Motor neuron (in vitro differentiated cells): ENCODE data around the gene HK1. TPM values are rescaled to one million over a fixed set of nuclear protein-coding genes. Genes with fewer than 3 reads are reported as not detected.

Experiments
- ATAC-seq, 8 experiments: fragments of 200-7000 bp; cut with Tn5 transposase; replicated peaks in 6 of 8; 2 replicates each; pipeline ENCODE4 v1.8.0; 2021; ENCODE audit warnings: mild to moderate bottlenecking in 8 of 8, moderate library complexity in 8 of 8
- H3K27ac ChIP-seq, 2 donors: fragments of 250-450 bp; sonication (Bioruptor Pico); 2 replicates each; pipeline ENCODE4 v1.9.0; 2021; ENCODE audit warnings: antibody characterized with exemption in 2 of 2, mild to moderate bottlenecking in 2 of 2, moderate library complexity in 1 of 2
- H3K4me1 ChIP-seq, 2 donors: fragments of 250-450 bp; sonication (Bioruptor Pico); replicated peaks in 1 of 2; 2 replicates each; pipeline ENCODE4 v1.6.1; 2021; ENCODE audit warnings: antibody characterized with exemption in 2 of 2, mild to moderate bottlenecking in 2 of 2, moderate library complexity in 1 of 2
- H3K4me3 ChIP-seq, 5 donors: fragments of 250-450 bp; sonication (Bioruptor Pico); 2 replicates each; pipeline ENCODE4 v1.9.0; 2021; ENCODE audit warnings: antibody characterized with exemption in 5 of 5, mild to moderate bottlenecking in 5 of 5, moderate library complexity in 4 of 5
- WGBS, 10 experiments: fragments of 450-650 bp; shearing (Covaris generic); methylation state at CpG; one replicate each; pipeline ENCODE4 v1.0.0; 2022; 5-methylcytosine and 5-hydroxymethylcytosine counted together
- in situ Hi-C, 9 experiments: fragments of 400-800 bp; cut with MboI; loops; one replicate each; pipeline ENCODE4 v1.15.0; 2021; ENCODE audit warnings: low sequenced_read_pairs in 9 of 9, low pct_unique_long_range_greater_than_20kb in 2 of 9; ENCODE audit not compliant: unreplicated experiment in 9 of 9
- total RNA-seq, 8 experiments: library from RNA; unstranded; fragments of 300-600 nt; gene quantifications; 2 replicates each; pipeline versions ENCODE4 v1.2.3 to v1.2.4, GENCODE V29; 2022

Gene HK1
- total RNA-seq, 8 experiments from 2014 or later, result 53.8 to 113 (median 83.7) TPM

DNA sequence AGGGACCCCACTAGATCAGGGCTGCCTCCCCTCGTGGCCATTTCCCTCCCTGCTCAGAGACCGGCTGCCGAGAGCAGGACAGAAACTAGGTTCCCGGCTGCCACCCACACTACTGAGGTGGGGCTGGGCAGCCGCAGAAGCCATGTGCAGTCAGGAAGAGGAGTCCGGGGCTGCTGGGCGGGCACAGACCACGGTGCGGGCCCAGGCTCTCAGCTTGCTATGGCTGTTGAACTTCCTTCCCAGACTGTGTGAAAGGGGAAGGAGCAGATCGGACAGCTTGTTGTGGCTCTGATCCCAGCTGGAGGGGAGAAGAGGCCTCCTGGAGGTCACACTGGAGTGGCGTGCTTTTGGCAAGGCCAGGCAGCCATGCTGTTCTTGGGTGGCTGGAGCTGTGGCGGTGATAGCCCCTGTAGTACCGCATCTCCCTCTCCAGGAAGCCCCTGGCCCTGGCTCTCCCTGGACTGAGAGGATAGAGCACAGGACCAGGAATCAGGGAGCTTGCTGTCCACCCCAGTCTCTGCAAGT is 56.8 kb downstream of the HK1 start:
- WGBS, 10 experiments, result 100% methylated on average over 2 of the region's 13 CpGs; no CpG with 5 or more reads in 9 of the 10 experiments
- ATAC-seq, result no peak
- H3K4me3 ChIP-seq, result no peak overlapping the region
- peaks cover 27 to 45% of the 10 kb centered on the region in 2 donors for H3K4me1 ChIP-seq
- in situ Hi-C loops, result no loop called here
- no peak overlapping the region for H3K27ac ChIP-seq

DNA sequence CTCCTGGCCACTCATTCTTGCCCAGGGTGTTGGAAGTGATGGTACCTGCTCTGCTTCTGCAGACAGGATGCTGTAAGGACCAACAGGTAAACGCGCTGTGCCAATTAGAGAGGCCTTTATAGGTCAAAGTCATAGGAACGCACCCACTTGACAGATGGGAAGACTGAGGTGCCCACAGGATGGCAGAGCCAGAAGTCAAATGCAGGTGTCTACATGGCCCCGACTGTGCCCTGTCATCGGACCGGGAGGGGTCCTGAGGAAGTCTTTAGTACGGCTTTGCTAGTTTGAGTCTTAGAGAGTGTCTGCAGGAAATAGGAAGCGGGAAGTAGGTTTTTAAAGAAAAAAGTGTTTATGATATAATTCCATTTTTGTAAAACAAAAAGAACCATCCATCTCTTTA is 57.3 kb downstream of the HK1 start:
- no peak overlapping the region for H3K27ac ChIP-seq
- in situ Hi-C loops, result no loop called here
- 92 to 100% (median 97%) methylated on average over 1 to 8 of the region's 8 CpGs; no CpG with 5 or more reads in 2 of the 10 experiments for WGBS, 10 experiments
- H3K4me1 ChIP-seq, result peaks cover 27 to 45% of the 10 kb centered on the region in 2 donors
- H3K4me3 ChIP-seq, result no peak overlapping the region
- no peak for ATAC-seq

DNA sequence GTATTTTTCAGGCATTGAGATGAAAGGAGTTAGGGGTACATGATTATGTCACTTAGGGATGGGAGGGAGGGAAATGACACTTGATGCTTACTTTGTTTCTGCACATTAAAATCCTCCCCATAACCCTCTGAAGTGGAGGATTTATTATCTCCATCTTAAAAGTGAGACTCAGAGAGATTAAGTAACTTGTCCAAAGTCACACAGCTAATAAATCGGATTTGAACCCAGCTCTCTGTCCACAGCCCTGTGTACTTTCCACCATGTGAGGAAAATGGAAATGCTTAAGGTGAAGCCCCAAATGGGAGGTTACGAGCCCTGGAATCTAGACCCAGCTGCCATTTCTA is 58.6 kb downstream of the HK1 start:
- in situ Hi-C loops, result no loop called here
- peak overlapping the region; percentile 18 to 60 for H3K27ac ChIP-seq
- H3K4me1 ChIP-seq, result peaks cover 27 to 45% of the 10 kb centered on the region in 2 donors
- no peak for ATAC-seq
- 60 to 100% (median 100%) methylated on average over 1 to 2 of the region's 2 CpGs; no CpG with 5 or more reads in 4 of the 10 experiments for WGBS, 10 experiments
- H3K4me3 ChIP-seq, result no peak overlapping the region

DNA sequence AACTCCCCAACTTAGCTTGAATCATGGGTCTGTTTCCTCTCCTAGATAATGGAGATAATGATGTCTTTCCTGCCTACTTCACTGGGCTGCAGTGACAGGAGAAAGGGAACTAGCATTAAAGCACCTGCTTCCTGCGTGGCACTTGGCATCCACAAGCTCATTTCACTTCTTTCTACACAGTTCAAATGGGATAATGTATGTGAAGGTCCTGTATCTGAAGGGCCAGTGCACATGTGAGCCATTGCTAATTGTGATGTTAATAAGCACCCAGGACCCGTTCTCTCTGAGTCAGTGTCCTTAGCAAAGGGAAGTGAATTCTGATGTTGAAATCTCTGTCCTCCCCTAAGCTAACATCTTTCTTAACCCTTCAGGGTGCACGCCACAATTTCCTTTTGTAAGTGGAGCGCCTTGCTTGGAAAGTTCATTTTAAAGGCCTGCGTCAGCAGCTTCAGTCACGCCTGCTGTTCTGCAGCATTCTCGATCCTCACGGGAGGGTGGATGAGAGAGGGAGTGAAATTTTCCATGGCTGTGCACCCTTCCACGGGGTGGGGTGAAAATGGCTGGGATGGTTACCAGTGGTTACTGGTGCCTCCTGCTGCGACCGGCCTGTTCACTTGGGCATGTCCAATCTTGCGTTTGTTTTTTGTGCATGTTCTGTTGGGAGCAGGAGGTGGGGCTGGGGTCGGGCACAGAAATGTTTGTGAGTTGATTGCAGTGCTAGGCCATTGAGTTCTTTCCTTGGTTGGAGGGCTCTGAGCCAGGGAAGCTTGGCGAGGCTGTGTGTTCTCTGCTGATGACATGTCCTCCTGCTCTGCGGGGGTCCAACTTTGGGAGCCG is 59.2 kb downstream of the HK1 start:
- 0 to 83% (median 22%) methylated on average over 1 to 12 of the region's 16 CpGs; no CpG with 5 or more reads in 2 of the 10 experiments for WGBS, 10 experiments
- peak overlapping the region; percentile 18 to 60 for H3K27ac ChIP-seq
- peaks cover 27 to 45% of the 10 kb centered on the region in 2 donors for H3K4me1 ChIP-seq
- in situ Hi-C loops, result no loop called here
- H3K4me3 ChIP-seq, result no peak overlapping the region
- ATAC-seq, result peak in 7 of 8 experiments; percentile 60 to 87 (median 81)

DNA sequence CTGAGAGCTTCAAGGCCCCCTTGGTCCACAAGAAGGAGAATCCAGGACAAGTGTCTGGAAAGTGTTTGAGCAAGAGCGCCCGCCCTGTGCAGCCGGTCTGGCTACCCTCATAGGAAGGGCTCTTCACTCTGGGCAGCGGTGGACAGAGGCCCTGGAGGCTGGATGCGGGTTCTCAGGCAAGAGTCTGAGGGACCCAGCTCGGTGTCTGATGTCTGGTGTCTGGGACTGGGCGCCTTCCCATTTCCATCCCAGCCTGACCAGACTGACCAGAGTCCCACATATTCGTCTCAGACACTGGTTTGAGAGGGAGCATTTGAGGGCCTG is 59.8 kb downstream of the HK1 start:
- peak overlapping the region; percentile 32 to 54 for H3K27ac ChIP-seq
- no peak overlapping the region for H3K4me3 ChIP-seq
- peak in 1 of 8 experiments; percentile 10 for ATAC-seq
- WGBS, 10 experiments, result 80 to 100% (median 90%) methylated on average over 2 to 5 of the region's 8 CpGs; no CpG with 5 or more reads in 7 of the 10 experiments
- in situ Hi-C loops, result no loop called here
- peaks cover 27 to 44% of the 10 kb centered on the region in 2 donors for H3K4me1 ChIP-seq

DNA sequence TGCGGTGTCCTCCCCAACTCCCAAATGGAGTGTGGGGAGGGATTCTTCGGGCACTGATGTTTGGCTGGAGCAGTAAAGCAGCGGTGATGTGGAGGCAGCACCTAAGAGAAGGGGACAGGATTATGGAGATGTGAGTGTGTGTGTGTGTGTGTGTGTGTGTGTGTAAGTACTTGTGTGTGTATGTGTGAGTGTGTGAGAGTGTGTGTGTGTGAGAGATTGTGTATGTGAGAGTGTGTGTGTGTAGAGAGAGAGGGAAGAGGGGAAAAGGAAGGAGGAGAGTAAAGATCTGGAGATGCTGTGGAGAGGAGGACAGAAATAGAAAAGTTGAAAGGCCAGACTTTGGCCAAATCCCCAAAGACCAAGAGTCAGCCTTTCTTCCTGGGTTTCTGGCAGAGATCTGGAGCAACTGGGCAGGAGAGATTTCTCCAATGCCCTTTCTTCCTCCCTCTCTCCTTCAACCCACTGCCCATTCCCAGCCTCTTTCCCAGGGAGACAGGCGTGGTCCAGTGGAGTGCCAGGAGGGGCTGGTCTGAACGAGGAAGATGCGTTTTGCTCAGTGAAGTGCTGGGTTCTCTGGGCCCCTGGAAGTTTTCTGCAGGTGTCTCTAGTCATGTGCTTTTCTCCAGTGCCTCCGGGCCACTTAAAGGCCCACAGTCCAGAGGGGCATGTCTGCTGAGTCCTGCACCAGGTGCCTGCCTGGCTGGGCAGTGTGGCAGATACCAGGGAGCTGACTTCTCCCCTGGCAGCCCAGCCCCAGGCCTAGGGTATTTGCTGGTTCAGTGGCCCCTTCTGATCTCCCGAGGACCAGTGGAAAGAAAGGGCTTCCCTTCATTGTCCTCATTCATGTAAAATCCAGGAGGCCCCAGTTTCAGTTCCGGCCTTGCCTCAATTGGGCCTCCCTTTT is 60.5 kb downstream of the HK1 start:
- WGBS, 10 experiments, result 60 to 100% (median 83%) methylated on average over 1 to 4 of the region's 9 CpGs; no CpG with 5 or more reads in 1 of the 10 experiments
- peak in 1 of 8 experiments; percentile 15 for ATAC-seq
- H3K4me1 ChIP-seq, result peaks cover 27 to 40% of the 10 kb centered on the region in 2 donors
- in situ Hi-C loops, result no loop called here
- H3K27ac ChIP-seq, result peak overlapping the region in 1 of 2 donors; percentile 54
- H3K4me3 ChIP-seq, result no peak overlapping the region

DNA sequence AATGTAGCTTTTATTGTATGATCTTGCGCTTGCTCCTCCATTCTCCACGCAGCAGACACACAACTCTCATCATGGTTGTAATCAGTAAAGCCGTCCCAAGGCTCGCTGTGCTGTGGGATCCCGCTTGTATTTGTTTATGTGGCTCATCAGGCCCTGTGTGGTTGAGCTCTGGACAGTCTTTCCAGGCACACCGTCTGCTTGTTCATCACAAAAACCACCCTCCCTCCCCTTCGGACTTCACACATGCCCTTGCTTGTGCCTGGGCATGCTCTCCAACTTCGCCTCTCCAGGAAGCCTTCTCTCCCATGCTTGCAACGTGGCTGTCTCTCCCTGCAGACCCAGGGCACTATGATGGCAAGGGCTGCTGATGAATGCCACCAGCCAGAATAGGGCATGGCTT is 62.4 kb downstream of the HK1 start:
- in situ Hi-C loops, result no loop called here
- Histone ChIP-seq H3K27ac (no peak overlapping the region), H3K4me1 (peaks cover 27 to 28% of the 10 kb centered on the region in 2 donors), H3K4me3 (no peak overlapping the region)
- 20 to 100% (median 80%) methylated on average over 1 to 5 of the region's 9 CpGs; no CpG with 5 or more reads in 3 of the 10 experiments for WGBS, 10 experiments
- ATAC-seq, result no peak

DNA sequence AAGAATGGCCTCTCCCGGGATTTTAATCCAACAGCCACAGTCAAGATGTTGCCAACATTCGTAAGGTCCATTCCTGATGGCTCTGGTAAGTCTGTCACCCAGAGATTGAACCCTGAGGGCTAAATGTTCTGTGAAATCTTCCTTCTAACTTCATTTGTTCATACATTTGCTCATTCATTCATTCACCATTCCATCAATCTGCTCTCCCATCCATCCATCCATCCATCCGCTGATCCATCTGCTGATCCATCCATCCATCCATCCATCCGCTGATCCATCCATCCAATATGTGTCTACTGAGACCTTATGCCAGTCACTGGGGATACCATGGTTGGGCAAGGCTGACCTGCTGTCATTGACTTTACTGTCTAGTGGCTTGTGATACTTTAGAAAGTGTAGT is 65.6 kb downstream of the HK1 start:
- H3K4me3 ChIP-seq, result no peak overlapping the region
- no peak overlapping the region for H3K27ac ChIP-seq
- WGBS, 10 experiments, result 92 to 100% (median 100%) methylated on average over 1 to 3 of the region's 4 CpGs; no CpG with 5 or more reads in 5 of the 10 experiments
- ATAC-seq, result no peak
- peaks cover 13 to 17% of the 10 kb centered on the region in 2 donors for H3K4me1 ChIP-seq
- in situ Hi-C loops, result no loop called here

DNA sequence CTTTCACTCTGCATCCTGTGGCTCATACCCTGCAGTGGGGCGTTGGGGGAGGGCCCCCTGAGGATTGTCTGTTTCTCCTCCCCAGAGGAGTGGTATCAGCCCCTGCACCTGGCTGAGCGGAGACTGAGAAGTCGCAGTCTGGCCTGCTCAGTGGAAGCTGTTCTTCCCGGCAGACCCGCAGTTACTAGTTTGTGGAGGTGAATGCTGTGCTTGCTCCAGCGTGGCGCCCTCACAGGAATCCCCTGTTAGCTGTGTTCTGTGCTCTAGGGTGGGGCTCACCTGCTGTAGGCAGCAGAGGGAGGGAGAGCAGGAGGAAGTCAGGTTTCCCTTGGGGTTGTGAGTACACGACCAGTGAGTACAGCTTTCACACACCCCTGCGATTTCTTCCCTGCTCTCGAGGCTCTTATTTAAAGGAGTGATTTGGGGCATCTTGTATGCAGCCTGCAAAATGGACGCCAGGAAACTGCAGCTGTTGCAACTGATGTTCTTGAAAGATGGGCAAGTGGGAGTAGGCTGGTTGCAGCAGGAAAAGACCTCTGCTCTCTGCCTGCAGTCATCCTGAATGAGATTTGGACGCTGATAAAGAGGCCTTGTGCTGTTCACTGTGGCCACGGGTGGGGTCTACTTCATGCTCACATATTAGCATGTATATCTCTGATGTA is 66.4 kb downstream of the HK1 start:
- Histone ChIP-seq H3K27ac (no peak overlapping the region), H3K4me3 (no peak overlapping the region), H3K4me1 (peaks cover 6 to 13% of the 10 kb centered on the region in 2 donors)
- in situ Hi-C loops, result no loop called here
- 17 to 100% (median 80%) methylated on average over 1 to 5 of the region's 13 CpGs; no CpG with 5 or more reads in 1 of the 10 experiments for WGBS, 10 experiments
- ATAC-seq, result peak in 3 of 8 experiments; percentile 71 to 91 (median 83)

DNA sequence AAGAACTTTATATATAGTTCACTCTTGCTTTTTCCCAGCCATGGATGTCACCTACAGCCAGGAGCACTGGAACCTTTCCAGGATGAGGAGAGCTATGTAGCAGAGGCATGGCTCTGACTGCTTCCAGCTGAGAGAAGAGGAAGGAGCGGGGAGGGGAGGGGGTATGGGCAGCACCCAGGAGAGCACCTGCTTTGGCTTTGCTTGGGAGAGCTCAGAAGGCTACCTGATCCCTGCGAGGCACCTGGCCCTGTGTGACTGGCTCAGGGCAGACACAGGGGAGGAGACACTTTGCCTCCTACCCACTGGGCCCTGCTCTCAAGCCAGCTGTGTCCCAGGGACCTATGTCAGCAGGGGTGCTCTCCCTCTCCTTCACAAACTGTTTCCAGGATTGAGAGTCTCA is 67.1 kb downstream of the HK1 start:
- Histone ChIP-seq H3K4me3 (no peak overlapping the region), H3K4me1 (peaks cover 6 to 13% of the 10 kb centered on the region in 2 donors), H3K27ac (no peak overlapping the region)
- ATAC-seq, result peak in 3 of 8 experiments; percentile 10 to 48 (median 15)
- in situ Hi-C loops, result no loop called here
- WGBS, 10 experiments, result 43 to 100% (median 83%) methylated on average over 1 of the region's 2 CpGs; no CpG with 5 or more reads in 7 of the 10 experiments

DNA sequence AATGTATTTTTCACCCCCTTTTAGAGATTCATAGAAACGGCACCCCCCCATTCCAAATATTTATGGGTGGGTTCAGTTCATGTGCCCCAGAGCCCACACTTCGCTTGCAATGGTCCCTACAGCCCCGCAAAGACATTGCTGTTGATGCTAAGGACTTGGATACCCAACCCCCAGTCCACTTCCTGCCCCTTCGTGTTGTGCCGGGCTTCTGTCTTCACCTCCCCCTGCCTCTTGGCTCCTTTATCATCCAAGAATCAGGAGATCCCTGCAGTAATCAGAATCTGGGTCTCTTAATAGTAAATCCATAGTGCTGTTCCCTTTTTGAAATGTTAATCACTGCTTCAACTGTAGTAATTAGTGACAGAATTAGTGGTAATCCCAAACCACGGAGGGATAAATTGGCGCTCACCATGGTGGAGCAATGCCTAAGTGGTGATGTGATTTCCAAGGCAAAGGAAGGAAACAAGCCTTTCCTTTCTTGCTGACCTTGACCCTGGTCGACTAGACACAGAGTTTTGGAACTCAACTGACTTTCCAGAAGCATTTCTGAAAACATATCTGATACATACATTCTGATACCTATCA is 67.7 kb downstream of the HK1 start:
- in situ Hi-C loops, result no loop called here
- H3K27ac ChIP-seq, result no peak overlapping the region
- WGBS, 10 experiments, result 48 to 100% (median 68%) methylated on average over 1 to 7 of the region's 8 CpGs
- peaks cover 6 to 13% of the 10 kb centered on the region in 2 donors for H3K4me1 ChIP-seq
- no peak overlapping the region for H3K4me3 ChIP-seq
- no peak for ATAC-seq

DNA sequence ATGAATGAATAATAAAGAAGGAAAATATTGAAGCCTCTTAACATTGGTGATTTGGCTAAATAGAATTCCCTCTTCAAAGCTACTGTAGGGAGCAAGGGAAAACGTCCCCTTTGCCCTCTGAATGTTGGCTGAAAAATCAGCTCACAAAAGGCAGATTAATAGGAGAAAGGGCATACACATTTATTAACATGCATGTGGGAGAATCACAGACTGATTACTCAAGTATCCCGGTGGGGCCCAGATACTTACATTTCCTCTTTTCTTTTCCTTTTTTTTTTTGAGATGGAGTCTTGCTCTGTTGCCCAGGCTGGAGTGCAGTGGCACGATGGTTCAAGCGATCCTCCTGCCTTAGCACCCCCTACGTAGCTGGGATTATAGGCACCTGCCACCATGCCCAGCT is 68.5 kb downstream of the HK1 start:
- no peak for ATAC-seq
- H3K4me1 ChIP-seq, result peaks cover 6 to 13% of the 10 kb centered on the region in 2 donors
- no peak overlapping the region for H3K4me3 ChIP-seq
- H3K27ac ChIP-seq, result no peak overlapping the region
- in situ Hi-C loops, result no loop called here
- 50 to 100% (median 84%) methylated on average over 1 to 4 of the region's 5 CpGs; no CpG with 5 or more reads in 4 of the 10 experiments for WGBS, 10 experiments
